Measurements from ENCODE around the gene EFNA2. TPM values are rescaled to one million over a fixed set of nuclear protein-coding genes. Genes with fewer than 3 reads are reported as not detected.

The EFNA2 gene
- total RNA-seq, 4 donors from 2014 or later, result not detected

- Histone ChIP-seq H3K36me3 (no peaks in the 10 kb centered on the region), H3K27me3 (peaks cover 0 to 30% of the 10 kb centered on the region in 2 donors), H3K27ac (no peak overlapping the region), H3K9me3 (no peaks in the 10 kb centered on the region), H3K4me3 (no peak overlapping the region), H3K4me1 (peaks cover 0 to 2% (median 0%) of the 10 kb centered on the region in 4 donors)
- no peak for TF ChIP-seq CTCF (IDR thresholded peaks at IDR 0.05)
- no peak for TF ChIP-seq POLR2A (IDR thresholded peaks at IDR 0.05)
- no peak for TF ChIP-seq EP300 (IDR thresholded peaks at IDR 0.05)
- DNase-seq (ENCODE audit: low spot score in 2 of 2), result no peak
- WGBS, 2 donors, result 90 to 95% methylated on average over 20 of the region's 20 CpGs
These were observed 22.2 kb downstream of the EFNA2 start for GRCh38 chr19:1307755-1308303.

- H3K36me3 ChIP-seq, result no peaks in the 10 kb centered on the region
- no peak for DNase-seq (ENCODE audit: low spot score in 2 of 2)
- H3K9me3 ChIP-seq, result no peaks in the 10 kb centered on the region
- no peak overlapping the region for H3K4me3 ChIP-seq
- 60 to 64% methylated on average over 11 of the region's 11 CpGs for WGBS, 2 donors
- no peaks in the 10 kb centered on the region for H3K4me1 ChIP-seq
- TF ChIP-seq EP300 (IDR thresholded peaks at IDR 0.05) (no peak), CTCF (IDR thresholded peaks at IDR 0.05) (no peak), POLR2A (IDR thresholded peaks at IDR 0.05) (no peak)
- H3K27ac ChIP-seq, result no peak overlapping the region
- H3K27me3 ChIP-seq, result peaks cover 0 to 39% of the 10 kb centered on the region in 2 donors
These were observed 23.0 kb downstream of the EFNA2 start for GRCh38 chr19:1308718-1309117.

- TF ChIP-seq EP300 (IDR thresholded peaks at IDR 0.05) (no peak), POLR2A (IDR thresholded peaks at IDR 0.05) (no peak)
- Histone ChIP-seq H3K27me3 (peaks cover 0 to 54% of the 10 kb centered on the region in 2 donors), H3K27ac (no peak overlapping the region), H3K4me1 (peaks cover 0 to under 1% (median 0%) of the 10 kb centered on the region in 4 donors), H3K4me3 (no peak overlapping the region), H3K36me3 (no peaks in the 10 kb centered on the region), H3K9me3 (no peaks in the 10 kb centered on the region)
- no peak for DNase-seq (ENCODE audit: low spot score in 2 of 2)
- 64 to 67% methylated on average over 26 to 27 of the region's 28 CpGs for WGBS, 2 donors
These were observed 24.5 kb downstream of the EFNA2 start for GRCh38 chr19:1309977-1310852.

- Histone ChIP-seq H3K27ac (no peak overlapping the region), H3K4me1 (peaks cover 0 to 6% (median 2%) of the 10 kb centered on the region in 4 donors), H3K36me3 (no peaks in the 10 kb centered on the region), H3K9me3 (no peaks in the 10 kb centered on the region), H3K27me3 (peaks cover 0 to 60% of the 10 kb centered on the region in 2 donors), H3K4me3 (no peak overlapping the region)
- TF ChIP-seq CTCF (IDR thresholded peaks at IDR 0.05) (no peak), POLR2A (IDR thresholded peaks at IDR 0.05) (no peak)
- no peak for DNase-seq (ENCODE audit: low spot score in 2 of 2)
- 76 to 78% methylated on average over 18 of the region's 18 CpGs for WGBS, 2 donors
These were observed 25.1 kb downstream of the EFNA2 start for GRCh38 chr19:1310853-1311180.

- H3K36me3 ChIP-seq, result no peaks in the 10 kb centered on the region
- no peak for TF ChIP-seq POLR2A (IDR thresholded peaks at IDR 0.05)
- no peak for TF ChIP-seq EP300 (IDR thresholded peaks at IDR 0.05)
- no peak for TF ChIP-seq CTCF (IDR thresholded peaks at IDR 0.05)
- H3K27me3 ChIP-seq, result peaks cover 0 to 68% of the 10 kb centered on the region in 2 donors
- H3K4me3 ChIP-seq, result no peak overlapping the region
- peaks cover 0 to 11% (median 4%) of the 10 kb centered on the region in 4 donors for H3K4me1 ChIP-seq
- H3K9me3 ChIP-seq, result no peaks in the 10 kb centered on the region
- H3K27ac ChIP-seq, result no peak overlapping the region
- 52 to 64% methylated on average over 17 to 21 of the region's 21 CpGs for WGBS, 2 donors
- no peak for DNase-seq (ENCODE audit: low spot score in 2 of 2)
These were observed 25.9 kb downstream of the EFNA2 start for GRCh38 chr19:1311543-1312091.
